Bladder microvascular endothelial cell (primary cell): ENCODE measurements around the gene CYREN. TPM values are rescaled to one million over a fixed set of nuclear protein-coding genes. Genes with fewer than 3 reads are reported as not detected.

Experiments
- total RNA-seq: library from RNA; depleted of rRNA; stranded (reverse); fragments of >200 nt; gene quantifications from 2 replicates; pipeline ENCODE4 v1.2.3, GENCODE V29; 2014

Gene CYREN
- total RNA-seq: 19.9 and 20.6 TPM in 2 replicates

DNA sequence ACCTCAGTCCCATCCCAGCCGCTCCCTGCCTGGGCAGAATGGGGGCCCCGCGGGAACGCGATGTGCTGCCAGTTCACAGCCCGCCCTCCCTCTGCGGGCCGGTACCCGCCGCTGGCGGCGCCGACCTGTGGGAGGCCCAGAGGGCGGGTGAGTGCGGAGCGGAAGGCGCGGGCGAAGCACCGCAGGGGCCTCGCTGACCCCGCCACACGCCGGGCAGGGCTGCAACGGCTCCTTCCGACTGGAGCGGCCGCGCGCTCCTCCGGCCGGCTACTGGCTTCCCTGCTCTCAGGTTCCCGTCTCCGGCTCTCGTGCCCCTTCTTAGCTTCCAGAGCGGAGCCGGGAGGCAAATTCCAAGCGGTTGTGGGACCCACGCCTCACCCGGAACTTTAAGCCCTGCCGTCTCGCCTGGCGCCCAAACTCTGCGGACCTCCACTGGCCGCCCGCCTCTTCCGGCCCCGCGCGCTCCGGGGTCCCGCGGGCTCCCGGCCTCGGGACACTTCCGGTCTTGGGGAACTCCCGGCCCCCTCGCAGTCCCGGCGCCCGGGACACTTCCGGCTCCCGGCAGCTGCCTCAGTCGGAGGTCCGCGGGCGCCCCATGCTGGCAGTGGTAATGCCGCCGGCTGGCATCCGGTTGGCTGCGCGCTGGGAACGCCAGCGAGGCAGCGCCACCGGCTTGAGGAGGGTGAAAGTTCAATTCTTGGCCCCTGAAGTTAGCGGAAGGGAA is at the start of gene CYREN:
Gene CYREN (minus strand): TSS at position 434 of the 724 bp plus-strand sequence. CDS start 1,785 bp downstream, outside the sequence.

DNA sequence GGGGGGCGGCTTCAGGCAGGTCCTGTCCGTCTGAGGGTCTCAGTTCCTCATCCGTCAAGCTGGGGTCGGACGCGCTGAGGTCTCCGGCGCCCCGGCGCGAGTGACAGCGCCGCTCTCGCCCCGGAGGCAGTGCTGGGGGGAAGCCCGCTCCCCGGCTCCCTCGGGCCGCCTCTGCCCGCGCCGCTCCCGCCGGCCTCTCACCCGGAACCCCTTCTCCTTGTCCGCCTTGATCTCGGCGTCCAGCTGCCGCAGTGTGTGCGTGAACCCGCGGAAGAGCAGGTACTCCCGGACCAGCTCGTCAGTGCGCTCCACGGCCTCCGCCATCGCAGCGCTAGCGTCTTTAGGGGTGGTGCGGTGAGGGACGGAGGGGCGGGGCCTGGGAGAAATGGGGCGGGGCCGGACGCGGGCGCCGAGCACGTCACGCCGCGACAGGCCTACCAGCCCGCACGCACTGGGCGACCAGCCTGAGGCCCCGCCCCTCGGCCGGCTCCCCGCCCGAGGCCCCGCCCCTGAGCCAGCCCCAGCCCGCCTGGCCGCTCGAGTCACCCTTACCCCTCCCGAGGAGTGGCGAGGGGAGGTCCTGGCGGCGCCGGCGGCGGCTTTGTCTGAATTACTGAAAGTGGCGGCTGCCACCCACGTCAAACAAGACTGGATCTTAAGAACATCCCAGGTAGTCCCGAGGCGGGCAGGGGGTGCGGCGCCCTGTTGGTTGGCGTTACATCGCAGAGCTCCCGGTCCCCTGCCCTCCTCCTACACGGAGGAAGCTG is 40.9 kb upstream of the CYREN start, which contains the start of gene WDR91:
Gene WDR91 (minus strand): TSS at position 348 of the 767 bp plus-strand sequence. CDS start 24 bp downstream, at position 324.

DNA sequence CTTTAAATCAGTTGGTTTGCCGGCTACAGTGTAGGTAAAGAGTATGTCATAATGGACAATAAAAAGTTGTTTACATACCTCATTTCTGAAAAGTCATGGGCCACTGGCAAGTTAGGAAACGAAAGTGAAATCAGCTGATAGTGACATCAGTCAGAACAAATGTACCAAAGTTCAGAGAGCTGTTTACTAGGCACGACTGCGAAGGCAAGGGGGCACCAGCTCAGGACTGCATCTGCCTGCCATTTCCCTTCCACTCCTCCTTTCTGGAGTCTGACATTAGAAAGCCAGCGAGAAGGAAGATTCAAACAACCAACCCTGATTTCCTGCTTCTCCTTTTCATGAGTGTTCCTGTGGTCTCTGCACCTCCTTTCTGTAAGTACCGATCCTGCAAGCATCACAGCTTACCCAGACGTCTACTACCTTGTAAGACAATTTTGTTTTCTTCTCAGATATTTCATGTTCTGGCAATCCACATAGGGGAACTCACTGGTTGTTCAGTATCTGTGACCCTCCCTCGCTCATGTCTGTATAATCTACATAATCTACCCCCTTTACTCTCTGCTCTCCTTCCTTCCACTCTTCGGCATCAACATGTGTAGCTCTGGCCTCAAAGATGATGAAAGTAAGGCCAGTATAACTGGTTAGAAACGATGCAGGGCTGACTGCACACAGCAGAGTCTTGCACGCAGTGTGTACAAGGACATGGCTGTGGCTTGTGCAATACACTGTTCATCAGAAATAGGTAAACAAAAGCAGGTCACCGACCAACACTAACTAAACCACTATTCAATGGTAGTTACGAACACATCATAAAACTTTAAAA is 22.4 kb downstream of the CYREN start, which contains the start of gene TMEM140:
Gene TMEM140 (plus strand): TSS at position 174 of the 823 bp plus-strand sequence. CDS start 16,370 bp downstream, outside the sequence.

Other genes with a start within 250 kb of the CYREN start
- gene AGBL3, start 184.2 kb downstream of the CYREN start, total RNA-seq: 0.82 and 1.6 TPM in 2 replicates
- gene TMEM140, start 22.6 kb downstream of the CYREN start, total RNA-seq: 36.8 and 78.5 TPM in 2 replicates
- 3.2 and 5.4 TPM in 2 replicates for gene WDR91, start 40.8 kb upstream of the CYREN start, total RNA-seq
- not detected in 2 replicates for gene STRA8, start 63.1 kb upstream of the CYREN start, total RNA-seq